B cell (primary cell): Measurements from ENCODE around the gene TBX21. TPM values are rescaled to one million over a fixed set of nuclear protein-coding genes. Genes with fewer than 3 reads are reported as not detected.

Experiments used
- ATAC-seq: fragments of 200-7000 bp; cut with Tn5 transposase; one replicate; pipeline ENCODE4 v1.10.0; 2021; ENCODE audit warnings: low read depth, mild to moderate bottlenecking, moderate number of reproducible peaks, moderate library complexity
- CTCF ChIA-PET: fragments of 350-600 bp; sonication (Branson Sonifier 250); formaldehyde crosslinking; loops from one replicate; lab custom pipeline; 2021; ENCODE audit warnings: antibody characterized with exemption, inconsistent platforms; lab: Charles Lee
- POLR2A ChIA-PET: fragments of 350-600 bp; sonication (Branson Sonifier 250); formaldehyde crosslinking; loops from one replicate; lab custom pipeline; 2021; ENCODE audit warnings: antibody characterized with exemption; lab: Charles Lee
- DNase-seq: peaks from one replicate; pipeline ENCODE4 v3.0.0; 2013
- H2AFZ ChIP-seq: 2 replicates; pipeline ENCODE4 v1.6.1; 2012; ENCODE audit warnings: mild to moderate bottlenecking, low read depth, low read length; ENCODE audit not compliant: insufficient read depth, poor library complexity, severe bottlenecking
- H3K27ac ChIP-seq, 2 donors: 1 replicate in 1 of 2; 2 replicates in 1 of 2; pipeline ENCODE4 v1.5.1; 2012 to 2013; ENCODE audit warnings: low read length in 2 of 2, mild to moderate bottlenecking in 2 of 2, moderate library complexity in 1 of 2
- H3K27me3 ChIP-seq, 4 experiments: fragments of 200-600 bp in 1 of 4; sonication (generic) in 1 of 4; replicated peaks in 1 of 4; 1 replicate in 2 of 4; 2 replicates in 2 of 4; pipeline versions ENCODE4 v1.6.1 to v1.7.0; 2013 to 2016; ENCODE audit warnings: low read length in 3 of 4, mild to moderate bottlenecking in 2 of 4, mixed read lengths in 1 of 4, moderate library complexity in 1 of 4; ENCODE audit not compliant: insufficient read depth in 4 of 4, control insufficient read depth in 3 of 4; ENCODE audit errors: control extremely low read depth in 1 of 4
- H3K36me3 ChIP-seq, 2 experiments: replicated peaks in 1 of 2; 1 replicate in 1 of 2; 2 replicates in 1 of 2; pipeline versions ENCODE4 v1.6.1 to v1.7.1; 2013; ENCODE audit warnings: low read length in 1 of 2; ENCODE audit not compliant: insufficient read depth in 2 of 2, control insufficient read depth in 1 of 2; ENCODE audit errors: control extremely low read depth in 1 of 2, extremely low read depth in 1 of 2
- H3K4me1 ChIP-seq, 2 donors: fragments of 200-600 bp in 1 of 2; sonication (generic) in 1 of 2; 1 replicate in 1 of 2; 2 replicates in 1 of 2; pipeline versions ENCODE4 v1.5.1 to v1.6.1; 2013 to 2017; ENCODE audit warnings: low read length in 2 of 2; ENCODE audit not compliant: control insufficient read depth in 2 of 2, insufficient read depth in 2 of 2
- H3K4me2 ChIP-seq: replicated peaks from 2 replicates; pipeline ENCODE3; 2012; ENCODE audit warnings: mild to moderate bottlenecking, low read depth, low read length; ENCODE audit not compliant: poor library complexity, severe bottlenecking
- H3K4me3 ChIP-seq, 5 experiments: fragments of 200-600 bp in 1 of 5; sonication (generic) in 1 of 5; 1 replicate in 3 of 5; 2 replicates in 2 of 5; pipeline versions ENCODE4 v1.5.1 to v1.7.0; 2011 to 2016; ENCODE audit warnings: low read length in 4 of 5, mild to moderate bottlenecking in 4 of 5, low read depth in 2 of 5, control low read depth in 1 of 5, moderate library complexity in 1 of 5; ENCODE audit not compliant: insufficient read depth in 1 of 5; ENCODE audit errors: control extremely low read depth in 1 of 5, extremely low read depth in 1 of 5
- H3K79me2 ChIP-seq: fragments of 200-600 bp; sonication (generic); one replicate; pipeline ENCODE4 v1.6.0; 2016; ENCODE audit warnings: low read length; ENCODE audit not compliant: control insufficient read depth, insufficient read depth
- H3K9ac ChIP-seq: fragments of 200-600 bp; sonication (generic); 2 replicates; pipeline ENCODE4 v1.6.1; 2017; ENCODE audit warnings: mild to moderate bottlenecking, low read length, moderate library complexity
- H3K9me3 ChIP-seq, 3 donors: one replicate each; pipeline versions ENCODE4 v1.6.1 to v1.7.1; 2013; ENCODE audit warnings: low read length in 2 of 3; ENCODE audit not compliant: control insufficient read depth in 2 of 3, insufficient read depth in 1 of 3; ENCODE audit errors: control extremely low read depth in 1 of 3
- H4K20me1 ChIP-seq: 2 replicates; pipeline ENCODE4 v1.6.0; 2012; ENCODE audit warnings: mild to moderate bottlenecking, low read length; ENCODE audit not compliant: insufficient read depth, control insufficient read depth, poor library complexity, severe bottlenecking
- H3K27ac Mint-ChIP-seq: one replicate; pipeline ENCODE4 v1.8.0; 2021; ENCODE audit warnings: mixed read lengths
- H3K27me3 Mint-ChIP-seq: one replicate; pipeline ENCODE4 v1.8.0; 2021; ENCODE audit warnings: mixed read lengths
- H3K4me1 Mint-ChIP-seq: one replicate; pipeline ENCODE4 v1.8.0; 2021; ENCODE audit warnings: mixed read lengths
- H3K4me3 Mint-ChIP-seq: one replicate; pipeline ENCODE4 v1.8.0; 2021; ENCODE audit warnings: mixed read lengths
- H3K9me3 Mint-ChIP-seq: one replicate; pipeline ENCODE4 v1.8.0; 2022; ENCODE audit warnings: mixed read lengths; ENCODE audit not compliant: insufficient read depth
- CTCF ChIP-seq: fragments of 200-600 bp; IDR thresholded peaks from one replicate; pipeline ENCODE4 v1.8.0; 2022; ENCODE audit warnings: antibody characterized with exemption, mild to moderate bottlenecking
- EZH2 ChIP-seq: IDR thresholded peaks from 2 replicates; pipeline ENCODE4 v1.6.1; 2012; ENCODE audit warnings: borderline replicate concordance, low read depth, mild to moderate bottlenecking, moderate library complexity, low read length; ENCODE audit not compliant: insufficient read depth, poor library complexity, severe bottlenecking
- WGBS: methylation state at CpG from one replicate; pipeline ENCODE4 v1.1.5; 2013; ENCODE audit warnings: missing lambda C conversion rate; ENCODE audit not compliant: insufficient coverage; 5-methylcytosine and 5-hydroxymethylcytosine counted together
- intact Hi-C: fragments of 100-400 bp; cut with micrococcal nuclease; formaldehyde crosslinking; loops from one replicate; pipeline ENCODE4 v1.10.0; 2022
- polyA plus RNA-seq: library from polyadenylated mRNA; depleted of rRNA; stranded (reverse); fragments of >200 nt; gene quantifications from 2 replicates; pipeline ENCODE4 v1.2.3, GENCODE V29; 2012
- total RNA-seq, 2 donors: library from RNA; stranded (reverse); fragments of 120-200 nt in 1 of 2; gene quantifications; 1 replicate in 1 of 2; 2 replicates in 1 of 2; pipeline versions ENCODE4 v1.2.3 to v1.2.4, GENCODE V29; 2013 to 2022

TBX21 gene
- total and polyA plus RNA-seq, 2 donors (not counting 1 experiment from before 2014, with no cell fraction given), result 10.8 TPM

- H3K79me2 ChIP-seq, result peaks cover 3% of the 10 kb centered on the region
- under 1% methylated on average over 67 of the region's 87 CpGs for WGBS
- intact Hi-C loops, result loop anchor here (2.0 to 10.0 kb wide), 3 partner anchors 41 to 111 kb away; no protein-coding TSS in a partner anchor
- H3K4me2 ChIP-seq, result peak within 1 kb of the TSS; percentile 98
- CTCF ChIA-PET, result interaction anchor here (1.1 to 1.6 kb wide), 4 partner anchors 24 to 39 kb away, joined by 3 to 5 read pairs (median 4); partner anchors contain the start of gene TBX21
- H3K9me3 ChIP-seq, result no peaks in the 10 kb centered on the region
- peak within 1 kb of the TSS; percentile 23 to 44 for H3K27ac ChIP-seq
- H2AFZ ChIP-seq, result peak within 1 kb of the TSS; percentile 74
- TF ChIP-seq EZH2 (no peak), CTCF (no peak)
- Mint-ChIP-seq H3K9me3 (no peaks in the 10 kb centered on the region), H3K27me3 (no peaks in the 10 kb centered on the region), H3K4me1 (peaks cover 38% of the 10 kb centered on the region), H3K4me3 (peak within 1 kb of the TSS; percentile 86), H3K27ac (peak within 1 kb of the TSS; percentile 71)
- peaks cover under 1% of the 10 kb centered on the region for H4K20me1 ChIP-seq
- H3K36me3 ChIP-seq, result no peaks in the 10 kb centered on the region
- DNase-seq, result peak; percentile 53
- peak within 1 kb of the TSS; percentile 70 for H3K9ac ChIP-seq
- POLR2A ChIA-PET, result interaction anchor here (0.6 to 1.7 kb wide), 8 partner anchors 12 to 1721 kb away, joined by 3 to 9 read pairs (median 5); partner anchors contain the start of genes PHB1 and TBX21
- H3K27me3 ChIP-seq, result peaks cover 0 to 5% (median 2%) of the 10 kb centered on the region in 4 experiments
- H3K4me3 ChIP-seq, result peak within 1 kb of the TSS; percentile 6 to 73 (median 64)
- peak; percentile 51 for ATAC-seq
- H3K4me1 ChIP-seq, result peaks cover 23 to 42% of the 10 kb centered on the region in 2 donors
Observed at GRCh38 chr17:47693731-47694580, 39.1 kb upstream of the TBX21 start, which contains the start of gene TBKBP1. TBKBP1 (plus strand) TSS chr17:47694161; CDS start chr17:47696113, 1,952 bp downstream.
